GM12872 (cell line): ENCODE measurements around the gene PIMREG.

Source experiments
- TF ChIP-seq, protein P1 (sequence below): IDR thresholded peaks from 3 replicates; pipeline ENCODE4 v1.5.1; 2011; ENCODE audit warnings: low read depth, mild to moderate bottlenecking, low read length, moderate library complexity; ENCODE audit not compliant: insufficient read depth

The PIMREG gene

DNA sequence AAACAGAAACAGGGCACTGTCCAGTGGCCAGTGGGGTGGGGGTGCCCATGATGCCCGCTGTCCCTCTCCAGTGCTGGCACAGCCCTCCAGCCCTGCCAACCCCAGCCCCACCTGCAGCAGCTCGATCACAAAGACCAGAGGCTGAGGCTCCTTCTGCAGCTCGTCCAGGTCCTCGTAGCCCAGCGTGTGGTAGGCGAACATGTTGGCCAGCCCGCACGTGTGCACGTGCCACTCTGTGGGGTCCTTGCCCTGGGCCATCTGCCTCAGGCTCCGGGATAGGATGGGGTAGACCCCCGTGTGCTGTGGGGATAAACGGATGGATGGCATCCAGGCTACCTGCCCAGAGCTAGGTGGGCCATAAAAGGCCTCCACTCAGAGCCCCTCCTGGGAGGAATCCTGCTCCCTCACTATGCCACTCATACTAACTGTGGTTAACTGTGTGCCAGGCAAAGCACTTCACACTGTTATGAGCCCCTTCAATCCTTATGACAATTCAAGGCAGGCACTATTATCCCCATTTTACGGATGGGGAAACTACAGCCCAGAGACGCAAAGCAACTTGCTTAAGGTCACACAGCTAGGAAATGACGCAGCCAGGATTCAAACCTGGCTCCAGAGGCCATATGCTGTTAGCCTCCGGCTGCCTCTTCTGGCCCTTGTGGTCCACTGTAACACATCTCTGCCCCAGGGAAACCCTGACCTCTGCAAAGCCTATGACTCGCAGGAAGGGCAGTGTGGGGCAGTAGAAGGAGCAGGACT is 15.9 kb upstream of the PIMREG start:
- TF ChIP-seq, protein P1, sequence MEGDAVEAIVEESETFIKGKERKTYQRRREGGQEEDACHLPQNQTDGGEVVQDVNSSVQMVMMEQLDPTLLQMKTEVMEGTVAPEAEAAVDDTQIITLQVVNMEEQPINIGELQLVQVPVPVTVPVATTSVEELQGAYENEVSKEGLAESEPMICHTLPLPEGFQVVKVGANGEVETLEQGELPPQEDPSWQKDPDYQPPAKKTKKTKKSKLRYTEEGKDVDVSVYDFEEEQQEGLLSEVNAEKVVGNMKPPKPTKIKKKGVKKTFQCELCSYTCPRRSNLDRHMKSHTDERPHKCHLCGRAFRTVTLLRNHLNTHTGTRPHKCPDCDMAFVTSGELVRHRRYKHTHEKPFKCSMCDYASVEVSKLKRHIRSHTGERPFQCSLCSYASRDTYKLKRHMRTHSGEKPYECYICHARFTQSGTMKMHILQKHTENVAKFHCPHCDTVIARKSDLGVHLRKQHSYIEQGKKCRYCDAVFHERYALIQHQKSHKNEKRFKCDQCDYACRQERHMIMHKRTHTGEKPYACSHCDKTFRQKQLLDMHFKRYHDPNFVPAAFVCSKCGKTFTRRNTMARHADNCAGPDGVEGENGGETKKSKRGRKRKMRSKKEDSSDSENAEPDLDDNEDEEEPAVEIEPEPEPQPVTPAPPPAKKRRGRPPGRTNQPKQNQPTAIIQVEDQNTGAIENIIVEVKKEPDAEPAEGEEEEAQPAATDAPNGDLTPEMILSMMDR: no peak

DNA sequence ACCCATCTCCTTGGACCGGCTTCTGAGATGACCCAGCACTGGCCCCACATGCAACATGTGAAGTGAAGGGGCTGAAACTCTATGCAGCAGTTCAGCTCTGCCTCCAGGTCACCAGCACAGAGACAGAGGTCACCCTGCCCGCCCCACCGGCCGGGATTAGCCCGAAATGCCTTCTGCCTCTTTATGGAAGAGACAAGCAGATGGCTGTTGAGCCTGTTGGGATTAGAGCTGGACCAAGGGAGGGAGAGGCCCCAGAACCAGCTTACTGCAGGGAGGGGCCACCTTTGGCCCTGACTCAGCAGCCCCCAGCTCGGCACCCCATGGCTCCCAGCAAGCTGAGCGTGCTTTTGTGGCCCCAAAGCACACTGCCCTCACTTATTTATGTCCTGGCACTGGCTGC is 15.0 kb upstream of the PIMREG start:
- TF ChIP-seq, protein P1: no peak

DNA sequence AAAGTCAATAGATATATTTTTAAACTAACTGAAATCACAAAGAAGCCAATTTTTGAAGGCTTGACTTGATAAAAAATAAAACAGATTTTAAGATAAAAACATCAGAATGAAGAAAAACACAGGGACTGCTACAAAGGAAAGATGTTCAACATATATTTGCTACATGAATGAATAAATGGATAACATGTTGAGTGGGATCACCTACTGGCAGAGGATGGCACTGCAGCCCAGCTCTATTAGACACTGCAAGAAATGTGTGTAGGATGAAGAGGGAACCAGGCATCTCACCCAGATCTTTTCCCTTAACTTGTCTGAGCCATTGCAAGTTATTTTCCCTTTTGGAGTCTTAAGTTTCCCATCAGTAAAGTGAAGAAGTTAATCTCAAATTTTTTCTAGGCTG is 13.5 kb upstream of the PIMREG start:
- TF ChIP-seq, protein P1: peak; percentile 55; the same call in 2 of the 3 replicates

DNA sequence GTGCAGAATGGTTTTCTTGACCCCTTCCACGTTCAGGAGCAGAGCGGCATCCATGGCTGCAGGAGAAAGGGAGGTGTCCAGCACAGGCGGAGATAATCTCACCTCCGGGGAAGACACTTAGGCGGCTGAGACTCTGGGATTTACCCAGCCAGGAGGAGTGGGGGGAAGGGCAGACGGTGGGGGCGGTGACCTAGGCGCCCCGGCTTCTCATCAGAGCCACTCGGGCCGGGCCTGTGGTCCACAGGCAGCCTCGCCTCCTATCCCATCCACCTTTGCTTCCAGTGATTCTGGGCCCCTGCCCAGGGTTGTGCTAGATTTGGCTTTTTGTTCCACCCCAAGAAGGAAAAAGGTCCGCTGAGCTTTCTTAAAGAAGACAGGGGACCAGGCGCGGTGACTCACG is 9.2 kb upstream of the PIMREG start, which contains the start of gene AIPL1:
AIPL1 (minus strand) TSS at position 71 of the 400 bp plus-strand sequence; CDS start at position 54, 17 bp downstream.
- TF ChIP-seq, protein P1: no peak

DNA sequence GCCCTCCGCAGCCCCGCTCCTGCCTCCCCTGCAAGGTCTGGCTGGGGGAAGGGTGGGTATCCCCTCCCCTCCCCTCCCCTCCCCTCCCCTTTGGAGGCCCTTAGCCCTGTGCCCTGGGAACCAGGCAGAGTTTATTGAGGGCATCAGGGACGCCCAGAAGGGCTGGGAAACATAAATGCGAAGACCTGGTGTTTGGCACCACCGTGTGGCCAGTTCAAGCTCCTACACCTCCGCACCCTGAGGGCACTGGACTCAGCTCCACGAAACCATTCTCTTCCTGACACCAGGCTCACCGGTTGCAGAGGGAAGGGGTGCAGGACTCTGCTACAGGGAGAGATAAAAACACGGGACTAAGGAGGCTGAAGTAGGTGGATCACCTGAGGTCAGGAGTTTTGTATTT is 8.3 kb upstream of the PIMREG start:
- TF ChIP-seq, protein P1: peak; percentile 91

DNA sequence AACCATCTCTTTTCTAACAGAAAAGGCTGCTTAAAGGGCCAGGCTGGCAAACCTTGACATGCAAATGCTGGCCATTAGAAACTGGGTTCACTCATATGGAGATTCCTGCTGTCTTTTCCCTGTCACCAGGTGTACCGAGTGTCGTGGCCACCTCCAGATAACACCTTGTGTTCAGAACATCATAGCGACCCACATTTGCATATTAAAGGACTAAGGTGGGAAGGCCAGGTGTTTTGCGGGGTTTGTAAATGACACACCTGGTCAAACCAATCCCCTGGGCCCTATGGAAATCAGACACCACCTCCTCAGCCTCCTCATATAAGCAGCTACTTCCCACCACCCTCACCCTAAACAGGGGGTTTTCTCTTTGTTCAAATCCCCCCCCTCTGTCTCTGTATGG is 6.8 kb upstream of the PIMREG start:
- TF ChIP-seq, protein P1: no peak

DNA sequence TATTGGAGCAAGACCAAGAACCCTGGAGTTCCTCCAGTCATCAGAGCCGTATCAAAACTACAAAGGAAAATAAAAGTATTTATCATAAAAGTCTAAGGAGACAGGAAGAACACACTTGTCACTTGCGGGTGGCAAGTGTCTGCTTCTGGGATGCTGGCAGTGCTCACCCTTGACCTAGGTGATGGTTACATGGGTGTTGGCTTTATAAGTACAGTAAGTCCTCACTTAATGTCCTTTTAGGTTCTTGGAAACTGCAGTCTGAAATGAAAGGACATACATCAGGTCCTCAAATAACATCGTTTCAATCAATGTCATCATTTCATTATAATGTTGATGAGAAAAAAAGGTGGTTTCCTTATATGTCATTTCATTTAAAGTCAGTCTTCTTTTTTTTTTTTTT is 6.3 kb upstream of the PIMREG start:
- TF ChIP-seq, protein P1: no peak

DNA sequence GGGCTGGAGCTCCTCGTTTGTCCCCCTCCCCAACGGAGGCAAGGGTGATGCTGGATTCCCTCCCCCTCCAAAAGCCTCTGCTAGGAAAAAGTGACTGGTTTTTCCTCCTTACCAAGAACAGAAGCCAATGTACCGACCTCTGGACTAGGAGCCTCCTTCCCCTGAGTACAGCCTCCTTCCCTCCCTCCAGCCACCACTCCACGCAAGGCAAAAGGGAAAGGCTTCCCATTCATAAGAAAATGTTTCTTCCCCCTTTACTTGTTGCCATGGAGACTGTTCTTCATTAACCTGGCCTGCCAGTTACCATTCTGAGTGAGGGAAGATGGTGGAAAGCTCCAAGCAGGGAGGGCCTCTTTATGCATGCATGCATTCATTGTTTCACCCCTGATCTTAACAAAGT is 4.3 kb upstream of the PIMREG start:
- TF ChIP-seq, protein P1: no peak
